ENCODE data around the gene TP63.
A peak's percentile ranks its signal among the peaks of the same experiment; 100 is the strongest.

The TP63 gene

DNA sequence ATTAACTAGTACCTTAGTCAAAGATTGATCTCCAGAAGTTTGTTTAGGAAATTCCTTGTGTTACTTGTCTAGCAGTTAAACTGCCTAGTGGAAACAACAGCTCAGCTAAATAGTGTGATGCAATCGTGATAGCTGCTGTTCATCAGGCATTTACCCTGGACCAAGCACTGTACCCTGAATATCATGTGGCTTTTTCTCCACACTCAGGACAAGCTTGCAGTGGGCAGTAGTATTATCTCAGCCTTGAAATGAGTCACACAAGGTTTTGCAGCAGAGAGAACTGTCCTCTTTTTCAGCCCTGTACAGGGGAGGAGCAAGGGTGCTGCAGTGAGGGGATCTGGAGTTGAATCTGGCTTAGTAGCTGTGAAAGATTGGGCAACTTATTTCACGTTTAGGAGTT is 208.4 kb downstream of the TP63 start:
- TF ChIP-seq POLR2AphosphoS5 (IDR thresholded peaks at IDR 0.05; ENCODE audit: low read depth) (no peak), CTCF (IDR thresholded peaks at IDR 0.05; ENCODE audit: insufficient read depth, low read length) (no peak), SPI1 (IDR thresholded peaks at IDR 0.05; ENCODE audit: borderline replicate concordance, low read depth) (no peak), REST (IDR thresholded peaks at IDR 0.05; ENCODE audit: insufficient replicate concordance, low read depth) (no peak), GABPA (IDR thresholded peaks at IDR 0.05; ENCODE audit: low read depth) (no peak)
- no peak overlapping the region for H3K27ac ChIP-seq (replicated peaks)
- peak; percentile 5 to 34 for DNase-seq (ENCODE audit: low read depth in 1 of 2, low spot score in 1 of 2)
- no peaks in the 10 kb centered on the region for H3K27me3 ChIP-seq (ENCODE audit: insufficient read depth, poor library complexity, severe bottlenecking)
- H3K4me3 ChIP-seq (replicated peaks; ENCODE audit: insufficient read depth, low read length): no peak overlapping the region

- TF ChIP-seq SPI1 (IDR thresholded peaks at IDR 0.05; ENCODE audit: borderline replicate concordance, low read depth): no peak
- no peak for TF ChIP-seq CTCF (IDR thresholded peaks at IDR 0.05; ENCODE audit: insufficient read depth, low read length)
- no peak for TF ChIP-seq POLR2AphosphoS5 (IDR thresholded peaks at IDR 0.05; ENCODE audit: low read depth)
- TF ChIP-seq GABPA (IDR thresholded peaks at IDR 0.05; ENCODE audit: low read depth): no peak
- no peak for TF ChIP-seq REST (IDR thresholded peaks at IDR 0.05; ENCODE audit: insufficient replicate concordance, low read depth)
- DNase-seq (ENCODE audit: low read depth in 1 of 2, low spot score in 1 of 2): no peak
- no peaks in the 10 kb centered on the region for H3K27me3 ChIP-seq (ENCODE audit: insufficient read depth, poor library complexity, severe bottlenecking)
- H3K27ac ChIP-seq (replicated peaks): no peak overlapping the region
- H3K4me3 ChIP-seq (replicated peaks; ENCODE audit: insufficient read depth, low read length): no peak overlapping the region
Measured at GRCh38 chr3:189841473-189842205, 210.4 kb downstream of the TP63 start.

DNA sequence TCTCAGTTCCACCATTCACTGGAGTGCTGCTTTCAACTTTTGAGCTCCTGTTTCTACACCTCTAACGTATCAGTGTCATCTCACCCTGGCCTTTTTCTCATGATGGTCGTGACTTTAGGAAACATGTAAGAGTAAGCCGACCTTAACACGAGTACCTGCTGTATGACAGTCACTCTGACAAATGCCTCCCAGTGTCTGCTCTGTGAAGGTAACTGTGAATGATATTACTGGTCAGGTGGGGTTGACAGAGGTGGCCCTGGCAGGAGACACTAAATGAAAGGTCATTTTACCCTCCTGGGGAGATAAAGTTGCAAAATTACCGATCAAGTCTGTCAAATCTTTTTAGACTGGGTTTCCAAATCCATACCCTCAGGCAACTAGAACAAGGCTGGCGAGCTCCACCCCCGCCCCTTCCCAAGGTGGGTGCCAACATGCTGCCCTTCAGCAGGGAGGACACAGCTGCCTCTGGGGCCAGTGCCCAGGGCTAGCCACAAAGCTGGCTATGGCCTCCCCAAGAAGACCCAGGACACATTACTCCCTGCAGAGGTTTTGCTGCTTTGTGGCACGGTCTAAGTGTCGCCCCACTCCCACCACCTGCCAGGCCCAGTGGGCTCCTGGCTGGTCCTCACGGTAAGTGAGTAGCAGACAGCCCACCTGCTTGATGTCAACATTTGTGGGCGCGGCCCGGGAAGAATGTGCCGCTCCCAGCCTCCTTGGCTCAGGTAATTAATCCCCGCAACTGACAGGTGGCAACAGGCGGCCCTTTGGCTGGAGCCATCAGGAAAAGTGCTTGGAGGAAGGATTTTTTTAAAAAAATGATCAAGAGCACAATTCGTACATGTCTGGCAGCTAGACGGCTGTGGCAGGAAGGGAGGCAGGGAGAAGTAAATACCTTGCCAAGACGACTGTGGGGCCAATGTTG is 211.8 kb downstream of the TP63 start:
- TF ChIP-seq SPI1 (IDR thresholded peaks at IDR 0.05; ENCODE audit: borderline replicate concordance, low read depth) (no peak), REST (IDR thresholded peaks at IDR 0.05; ENCODE audit: insufficient replicate concordance, low read depth) (no peak), POLR2AphosphoS5 (IDR thresholded peaks at IDR 0.05; ENCODE audit: low read depth) (no peak), GABPA (IDR thresholded peaks at IDR 0.05; ENCODE audit: low read depth) (no peak)
- Histone ChIP-seq H3K27me3 (ENCODE audit: insufficient read depth, poor library complexity, severe bottlenecking) (no peaks in the 10 kb centered on the region), H3K4me3 (replicated peaks; ENCODE audit: insufficient read depth, low read length) (no peak overlapping the region), H3K27ac (replicated peaks) (no peak overlapping the region)
- DNase-seq (ENCODE audit: low read depth in 1 of 2, low spot score in 1 of 2): no peak
